KOPT-K1 (cell line): ENCODE data around the gene C1QTNF12.

Experiments used
- H3K27ac ChIP-seq: fragments of 200-600 bp; sonication (generic); 2 replicates; pipeline ENCODE4 v1.5.1; 2016; ENCODE audit warnings: antibody characterized with exemption, mild to moderate bottlenecking, low read depth, low read length; ENCODE audit not compliant: poor library complexity, severe bottlenecking
- H3K36me3 ChIP-seq: fragments of 200-600 bp; sonication (generic); 2 replicates; pipeline ENCODE4 v1.5.1; 2017; ENCODE audit warnings: antibody characterized with exemption, mild to moderate bottlenecking, low read length, moderate library complexity; ENCODE audit not compliant: insufficient read depth
- H3K9me3 ChIP-seq: fragments of 200-600 bp; sonication (generic); 2 replicates; pipeline ENCODE4 v1.5.1; 2017; ENCODE audit warnings: antibody characterized with exemption, low read length, mild to moderate bottlenecking; ENCODE audit not compliant: insufficient read depth, poor library complexity, severe bottlenecking

The C1QTNF12 gene

DNA sequence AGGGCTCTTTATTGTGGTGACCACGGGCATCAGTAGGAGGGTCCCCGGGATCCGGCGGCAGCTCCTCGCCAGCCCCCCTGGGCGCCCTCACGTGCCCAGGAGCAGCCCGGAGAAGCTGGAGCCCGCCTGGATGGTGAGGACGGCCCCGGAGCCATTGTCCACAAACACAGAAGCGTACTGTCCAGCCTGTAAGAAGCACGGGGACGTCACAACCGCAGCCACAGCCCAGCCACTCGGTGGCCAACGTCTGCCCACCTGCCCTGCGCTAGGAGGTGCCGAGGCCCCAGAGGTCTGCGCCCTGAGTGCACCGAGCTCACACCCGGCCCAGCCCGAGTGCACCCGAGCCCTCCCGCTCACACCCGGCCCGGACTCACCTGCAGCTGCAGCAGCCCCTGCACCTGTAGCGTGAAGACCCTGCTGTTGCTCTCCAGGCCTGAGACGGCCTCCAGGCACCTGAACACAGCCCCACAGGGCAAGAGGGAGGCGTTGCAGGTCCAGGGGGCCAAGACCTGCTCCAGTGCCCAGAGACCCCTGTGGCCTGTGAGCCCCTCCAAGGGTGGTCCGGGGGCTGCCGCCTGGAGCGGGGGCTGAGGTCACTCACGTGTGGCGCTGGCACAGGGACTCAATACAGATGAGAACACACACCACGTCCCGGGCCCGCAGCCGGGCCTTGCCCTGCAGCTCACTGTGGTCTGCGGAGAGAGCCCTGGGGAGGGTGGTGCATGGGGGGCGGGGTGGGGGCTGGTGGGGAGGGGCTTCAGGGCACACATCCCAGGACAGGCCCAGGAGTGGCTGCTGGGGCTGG is 3.9 kb downstream of the C1QTNF12 start:
- no peaks in the 10 kb centered on the region for H3K36me3 ChIP-seq
- no peaks in the 10 kb centered on the region for H3K9me3 ChIP-seq
- no peak overlapping the region for H3K27ac ChIP-seq

DNA sequence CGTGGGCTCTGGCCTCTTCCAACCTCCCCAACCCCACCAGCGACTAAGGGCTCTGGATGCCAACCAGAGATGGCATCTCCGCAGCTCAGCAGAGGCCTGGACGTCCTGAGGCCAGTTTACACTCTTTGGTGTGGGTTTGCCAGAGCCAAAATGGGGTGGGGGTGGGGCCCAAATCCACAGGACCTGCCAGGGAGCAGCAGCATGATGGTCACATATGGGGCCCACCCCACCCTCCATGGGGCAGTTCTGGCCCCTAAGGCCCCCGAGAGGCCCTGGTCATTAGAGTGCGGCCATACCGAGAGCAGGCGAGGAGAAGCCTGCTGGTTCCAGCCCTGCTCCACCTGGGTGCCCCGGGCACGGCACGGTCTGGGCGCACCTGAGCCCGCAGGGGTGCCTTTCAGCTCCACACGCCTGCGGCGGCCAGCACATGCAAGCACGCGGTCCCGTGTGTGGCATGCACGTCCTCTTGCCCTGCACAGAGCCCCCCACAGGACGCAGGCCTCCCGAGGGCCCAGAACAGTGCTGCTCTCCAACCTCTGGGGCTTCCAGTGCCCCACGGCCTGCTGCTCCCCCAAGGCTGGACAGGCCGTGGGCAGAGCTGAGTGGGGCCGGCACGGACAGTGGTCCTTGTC is 4.8 kb downstream of the C1QTNF12 start:
- Histone ChIP-seq H3K9me3 (no peaks in the 10 kb centered on the region), H3K36me3 (no peaks in the 10 kb centered on the region; the same call in 1 of the 2 replicates), H3K27ac (no peak overlapping the region)

GRCh38 chr1:1240822-1241587 is 5.5 kb downstream of the C1QTNF12 start:
- no peaks in the 10 kb centered on the region for H3K9me3 ChIP-seq
- H3K27ac ChIP-seq: no peak overlapping the region
- no peaks in the 10 kb centered on the region; the same call in 1 of the 2 replicates for H3K36me3 ChIP-seq

DNA sequence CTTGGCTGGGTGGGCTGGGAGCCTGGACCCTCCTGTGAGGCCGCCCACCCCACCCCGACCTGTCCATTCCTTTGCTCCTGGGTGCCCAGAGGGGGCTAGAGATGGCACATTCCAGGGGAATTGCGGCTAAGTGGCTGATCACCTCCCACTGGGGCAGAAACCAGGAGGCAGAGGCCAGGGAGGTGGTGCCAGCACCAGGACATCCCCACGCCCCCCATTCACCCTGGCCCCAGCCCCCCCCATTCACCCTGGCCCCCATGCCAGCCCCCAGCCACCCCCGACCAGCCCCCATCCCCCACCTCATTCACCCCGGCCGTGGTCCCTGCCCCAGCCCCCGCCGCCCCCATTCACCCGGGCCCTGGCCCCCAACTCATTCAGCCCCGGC is 6.2 kb downstream of the C1QTNF12 start:
- Histone ChIP-seq H3K36me3 (peaks cover under 1% of the 10 kb centered on the region; the same call in 1 of the 2 replicates), H3K27ac (no peak overlapping the region), H3K9me3 (no peaks in the 10 kb centered on the region)

- peaks cover 6% of the 10 kb centered on the region; the same call in 1 of the 2 replicates for H3K36me3 ChIP-seq
- no peaks in the 10 kb centered on the region for H3K9me3 ChIP-seq
- no peak overlapping the region for H3K27ac ChIP-seq
Observed at GRCh38 chr1:1239614-1240347, 6.7 kb downstream of the C1QTNF12 start.

GRCh38 chr1:1239227-1239613 is 7.3 kb downstream of the C1QTNF12 start:
- no peak overlapping the region for H3K27ac ChIP-seq
- peaks cover 12% of the 10 kb centered on the region; the same call in 1 of the 2 replicates for H3K36me3 ChIP-seq
- H3K9me3 ChIP-seq: no peaks in the 10 kb centered on the region

DNA sequence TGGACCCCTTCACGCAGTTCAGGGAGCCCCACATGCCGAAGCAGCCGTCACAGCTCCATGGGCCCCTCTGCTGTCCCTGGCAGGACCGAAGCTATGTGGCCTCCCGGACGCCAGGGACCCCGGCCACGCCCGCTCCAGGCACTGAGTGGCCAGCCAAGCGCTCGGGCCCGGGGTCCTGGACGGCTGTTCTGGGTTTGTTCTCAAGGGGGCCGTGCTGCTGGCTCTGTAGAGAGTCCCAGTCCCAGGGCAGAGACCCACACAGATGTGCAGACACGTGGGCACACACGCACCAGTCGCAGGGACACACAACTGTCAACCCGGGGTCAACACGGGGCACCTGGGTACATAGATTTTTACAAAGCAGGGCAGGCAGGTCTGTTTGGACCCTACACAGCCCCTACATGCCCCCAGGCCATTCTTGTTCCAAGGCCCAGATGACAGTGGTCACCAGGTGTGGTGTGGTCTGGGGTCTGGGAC is 7.8 kb downstream of the C1QTNF12 start:
- Histone ChIP-seq H3K9me3 (no peaks in the 10 kb centered on the region), H3K36me3 (peaks cover 14% of the 10 kb centered on the region; the same call in 1 of the 2 replicates), H3K27ac (no peak overlapping the region)

DNA sequence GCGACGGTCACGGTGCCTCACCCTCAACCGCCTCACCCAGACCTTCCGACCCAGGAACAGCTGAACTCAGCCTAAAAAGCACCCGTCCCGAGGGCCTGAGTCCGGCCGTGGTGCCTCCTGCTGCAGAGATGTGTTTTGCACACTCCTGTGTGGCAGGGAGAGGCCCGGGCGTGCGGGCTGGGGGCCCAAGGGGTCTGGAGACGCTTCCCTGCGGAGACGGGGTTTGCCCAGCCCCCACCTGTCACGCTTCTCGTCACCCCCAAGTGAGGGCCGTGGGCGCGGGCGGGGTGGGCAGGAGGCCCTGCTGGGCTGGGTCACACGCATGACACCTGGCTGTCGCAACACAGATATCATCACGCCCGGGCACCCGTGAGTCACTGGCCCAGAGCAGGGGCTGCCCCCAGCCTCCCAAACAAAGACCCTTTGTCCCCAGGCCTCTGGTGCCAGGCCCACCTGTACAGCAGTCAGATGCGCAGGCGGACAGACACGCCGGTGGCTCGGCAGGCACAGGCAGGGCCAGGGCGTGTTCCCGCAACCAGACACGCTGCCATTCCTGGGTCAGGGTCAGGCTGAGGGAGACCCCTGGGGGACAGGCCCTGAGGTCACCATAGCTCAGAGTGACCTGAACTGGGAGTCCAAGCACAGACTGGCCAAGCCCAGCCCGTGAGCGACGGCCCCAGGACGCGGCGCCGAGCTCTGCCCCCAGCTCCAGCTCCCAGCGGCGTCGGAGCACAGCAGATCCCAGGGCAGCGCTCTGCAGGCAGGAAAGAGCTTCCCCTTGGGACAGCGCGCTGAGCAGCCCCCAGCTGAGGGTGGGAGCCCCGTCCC is 8.4 kb downstream of the C1QTNF12 start:
- Histone ChIP-seq H3K27ac (no peak overlapping the region), H3K36me3 (peaks cover 14% of the 10 kb centered on the region; the same call in 1 of the 2 replicates), H3K9me3 (no peaks in the 10 kb centered on the region)

GRCh38 chr1:1236945-1237873 is 9.3 kb downstream of the C1QTNF12 start:
- peaks cover 14% of the 10 kb centered on the region; the same call in 1 of the 2 replicates for H3K36me3 ChIP-seq
- H3K27ac ChIP-seq: no peak overlapping the region
- no peaks in the 10 kb centered on the region for H3K9me3 ChIP-seq

GRCh38 chr1:1236176-1236763 is 10.3 kb downstream of the C1QTNF12 start:
- no peak overlapping the region for H3K27ac ChIP-seq
- no peaks in the 10 kb centered on the region for H3K9me3 ChIP-seq
- H3K36me3 ChIP-seq: peaks cover 14% of the 10 kb centered on the region; the same call in 1 of the 2 replicates

GRCh38 chr1:1235016-1235744 is 11.3 kb downstream of the C1QTNF12 start:
- Histone ChIP-seq H3K36me3 (peaks cover 14% of the 10 kb centered on the region; the same call in 1 of the 2 replicates), H3K27ac (no peak overlapping the region), H3K9me3 (no peaks in the 10 kb centered on the region)

DNA sequence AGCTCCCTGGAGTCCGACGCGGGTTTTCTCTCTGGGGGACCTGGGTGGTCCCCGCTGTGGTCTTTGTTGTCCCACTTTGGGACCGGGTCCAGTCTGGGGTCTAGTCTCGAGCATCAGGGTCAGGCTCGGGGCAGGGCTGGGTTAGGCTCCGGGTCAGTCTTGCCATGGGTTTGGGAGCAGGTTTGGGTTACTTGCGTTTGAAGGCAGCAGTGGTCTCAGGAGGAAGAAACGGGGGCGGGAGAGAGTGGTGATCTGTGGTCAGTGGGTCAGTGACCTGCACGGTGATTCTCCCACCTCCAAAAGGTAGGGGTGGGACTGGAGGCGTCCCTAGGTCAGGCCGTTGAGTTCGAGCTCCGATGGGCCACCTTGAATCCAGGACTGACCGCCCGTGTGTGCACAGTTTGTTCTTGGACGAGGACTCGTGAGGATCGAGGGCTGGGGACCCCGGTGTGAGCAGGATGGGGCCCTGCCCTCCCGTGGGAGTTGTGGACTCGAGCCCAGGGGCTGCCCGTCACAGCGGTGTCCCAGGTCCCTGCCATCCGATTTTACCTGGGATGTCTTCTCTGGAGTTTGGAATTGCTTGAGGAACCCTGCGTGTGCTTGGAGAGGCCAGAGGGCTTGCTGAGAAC is 12.2 kb downstream of the C1QTNF12 start:
- no peak overlapping the region for H3K27ac ChIP-seq
- H3K36me3 ChIP-seq: peaks cover 15% of the 10 kb centered on the region; the same call in 1 of the 2 replicates
- no peaks in the 10 kb centered on the region for H3K9me3 ChIP-seq
